Loucy (cell line): ENCODE data around the gene SQSTM1.

Experiments used
- H2AFZ ChIP-seq: fragments of 200-600 bp; sonication (generic); 2 replicates; pipeline ENCODE4 v1.6.0; 2016; ENCODE audit warnings: antibody characterized with exemption, mild to moderate bottlenecking, low read length, moderate library complexity
- H3F3A ChIP-seq: fragments of 200-600 bp; 2 replicates; pipeline ENCODE4 v1.6.0; 2016; ENCODE audit warnings: antibody characterized with exemption, low read depth, mild to moderate bottlenecking
- H3K27me3 ChIP-seq: fragments of 200-600 bp; sonication (generic); 2 replicates; pipeline ENCODE4 v1.6.1; 2014; ENCODE audit warnings: low read length, mild to moderate bottlenecking; ENCODE audit not compliant: insufficient read depth, poor library complexity, severe bottlenecking
- H3K36me3 ChIP-seq: fragments of 200-600 bp; sonication (generic); 2 replicates; pipeline ENCODE4 v1.6.1; 2016; ENCODE audit warnings: low read length; ENCODE audit not compliant: insufficient read depth
- H3K4me1 ChIP-seq: fragments of 200-600 bp; sonication (generic); 2 replicates; pipeline ENCODE4 v1.5.1; 2014; ENCODE audit warnings: low read length, mild to moderate bottlenecking; ENCODE audit not compliant: insufficient read depth, poor library complexity, severe bottlenecking
- H3K4me2 ChIP-seq: fragments of 200-600 bp; sonication (generic); 2 replicates; pipeline ENCODE4 v1.6.0; 2014; ENCODE audit warnings: antibody characterized with exemption, low read length, low read depth, mild to moderate bottlenecking; ENCODE audit not compliant: poor library complexity, severe bottlenecking
- H3K4me3 ChIP-seq: fragments of 200-600 bp; sonication (generic); 2 replicates; pipeline ENCODE4 v1.5.1; 2014; ENCODE audit warnings: low read length, mild to moderate bottlenecking, mixed read lengths; ENCODE audit not compliant: poor library complexity, severe bottlenecking
- H3K79me2 ChIP-seq: fragments of 200-600 bp; sonication (generic); 2 replicates; pipeline ENCODE4 v1.6.1; 2014; ENCODE audit warnings: low read length; ENCODE audit not compliant: insufficient read depth
- H3K9ac ChIP-seq: fragments of 200-600 bp; sonication (generic); 2 replicates; pipeline ENCODE4 v1.6.0; 2014; ENCODE audit warnings: mild to moderate bottlenecking, low read depth, low read length, moderate library complexity; ENCODE audit not compliant: poor library complexity, severe bottlenecking
- H3K9me2 ChIP-seq: fragments of 200-600 bp; sonication (generic); replicated peaks from 2 replicates; pipeline ENCODE4 v1.6.1; 2016; ENCODE audit warnings: low read depth, low read length, mixed read lengths
- H3K9me3 ChIP-seq: fragments of 200-600 bp; sonication (generic); 2 replicates; pipeline ENCODE4 v1.6.1; 2014; ENCODE audit warnings: mild to moderate bottlenecking, antibody characterized with exemption, low read length, low read depth; ENCODE audit not compliant: insufficient read depth
- H4K20me1 ChIP-seq: fragments of 200-600 bp; sonication (generic); 2 replicates; pipeline ENCODE4 v1.6.0; 2014; ENCODE audit warnings: antibody characterized with exemption, low read length, mild to moderate bottlenecking; ENCODE audit not compliant: insufficient read depth, poor library complexity, severe bottlenecking
- CTCF ChIP-seq: fragments of 200-600 bp; sonication (generic); conservative IDR thresholded peaks from 2 replicates; pipeline ENCODE4 v1.5.1; 2014; ENCODE audit warnings: mild to moderate bottlenecking, antibody characterized with exemption, low read length
- EZH2phosphoT487 ChIP-seq: fragments of 200-600 bp; IDR thresholded peaks from 2 replicates; pipeline ENCODE4 v1.6.1; 2018; ENCODE audit warnings: antibody characterized with exemption, mild to moderate bottlenecking, moderate library complexity, borderline replicate concordance

The SQSTM1 gene

GRCh38 chr5:179868541-179868940 is 47.8 kb downstream of the SQSTM1 start:
- H3K9me3 ChIP-seq: no peaks in the 10 kb centered on the region
- no peak overlapping the region for H2AFZ ChIP-seq
- no peaks in the 10 kb centered on the region for H4K20me1 ChIP-seq
- no peak overlapping the region for H3K4me3 ChIP-seq
- H3F3A ChIP-seq: no peaks in the 10 kb centered on the region
- H3K4me1 ChIP-seq: no peaks in the 10 kb centered on the region
- H3K9me2 ChIP-seq: no peaks in the 10 kb centered on the region
- H3K27me3 ChIP-seq: no peaks in the 10 kb centered on the region
- no peak overlapping the region for H3K4me2 ChIP-seq
- H3K79me2 ChIP-seq: no peaks in the 10 kb centered on the region
- H3K9ac ChIP-seq: no peak overlapping the region
- peaks cover 5% of the 10 kb centered on the region; the same call in 1 of the 2 replicates for H3K36me3 ChIP-seq
- no peak for TF ChIP-seq EZH2phosphoT487

GRCh38 chr5:179869101-179869500 is 48.4 kb downstream of the SQSTM1 start:
- H3K9ac ChIP-seq: no peak overlapping the region
- no peaks in the 10 kb centered on the region for H3K9me2 ChIP-seq
- H2AFZ ChIP-seq: no peak overlapping the region
- H3F3A ChIP-seq: no peaks in the 10 kb centered on the region
- TF ChIP-seq CTCF: no peak
- TF ChIP-seq EZH2phosphoT487: no peak
- H3K4me1 ChIP-seq: no peaks in the 10 kb centered on the region
- no peaks in the 10 kb centered on the region for H4K20me1 ChIP-seq
- no peak overlapping the region for H3K4me2 ChIP-seq
- H3K79me2 ChIP-seq: no peaks in the 10 kb centered on the region
- H3K27me3 ChIP-seq: no peaks in the 10 kb centered on the region
- H3K9me3 ChIP-seq: no peaks in the 10 kb centered on the region
- no peak overlapping the region for H3K4me3 ChIP-seq
- peaks cover 5% of the 10 kb centered on the region; the same call in 1 of the 2 replicates for H3K36me3 ChIP-seq

GRCh38 chr5:179869641-179870402 is 49.1 kb downstream of the SQSTM1 start:
- Histone ChIP-seq H3K4me1 (no peaks in the 10 kb centered on the region), H3K4me2 (no peak overlapping the region), H2AFZ (no peak overlapping the region), H3K27me3 (no peaks in the 10 kb centered on the region), H3F3A (no peaks in the 10 kb centered on the region), H3K4me3 (no peak overlapping the region), H3K9me3 (no peaks in the 10 kb centered on the region), H4K20me1 (no peaks in the 10 kb centered on the region), H3K9me2 (no peaks in the 10 kb centered on the region), H3K36me3 (peaks cover 5% of the 10 kb centered on the region; the same call in 1 of the 2 replicates), H3K9ac (no peak overlapping the region), H3K79me2 (no peaks in the 10 kb centered on the region)
- TF ChIP-seq EZH2phosphoT487 (no peak), CTCF (no peak)
